PC-9 (cell line): Measurements from ENCODE around the gene KDM1B.
"Not testable (repeated sequence)": the region's sequence is repeated elsewhere in the genome, so short reads cannot be mapped to it uniquely, and the experiment has no call there.

ENCODE experiments used
- CTCF ChIP-seq: fragments of 200-600 bp; sonication (generic); conservative IDR thresholded peaks from 2 replicates; pipeline ENCODE4 v1.6.1; 2017; ENCODE audit warnings: mixed run types, antibody characterized with exemption, mild to moderate bottlenecking, moderate library complexity
- EZH2 ChIP-seq: fragments of 200-600 bp; sonication (generic); IDR thresholded peaks from 2 replicates; pipeline ENCODE4 v1.8.0; 2017; ENCODE audit warnings: antibody characterized with exemption, low read depth

GRCh38 chr6:18208778-18209177 is 53.6 kb downstream of the KDM1B start:
- TF ChIP-seq CTCF, EZH2: not testable (repeated sequence)
